ENCODE measurements around the gene LAYN. TPM values are rescaled to one million over a fixed set of nuclear protein-coding genes. Genes with fewer than 3 reads are reported as not detected.
A peak's percentile ranks its signal among the peaks of the same experiment; 100 is the strongest.

LAYN gene
- total RNA-seq, 1 donor from 2014 or later, result 5.3 TPM

DNA sequence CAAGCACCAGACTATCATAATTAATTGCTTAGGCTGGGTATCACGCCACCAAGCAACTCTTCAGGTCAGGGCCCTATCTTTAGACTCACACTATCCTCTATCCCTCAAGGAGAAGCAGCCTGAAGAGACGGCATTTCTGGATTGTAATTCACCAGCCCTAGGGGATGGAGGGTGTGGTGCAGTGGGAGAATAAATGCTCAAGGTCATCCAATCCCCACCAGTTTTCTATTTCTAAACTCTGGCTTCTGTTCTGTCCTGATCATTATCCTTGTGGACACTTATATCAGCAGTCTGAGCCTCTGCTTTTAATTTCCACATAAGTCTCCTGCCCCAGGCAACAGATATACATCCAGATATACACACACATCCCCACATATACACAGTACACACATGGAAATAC, 48.6 kb downstream of the LAYN start:
- H3K4me3 ChIP-seq (ENCODE audit: low read depth, low read length), result no peak overlapping the region
- H3K27me3 ChIP-seq (ENCODE audit: control insufficient read depth, insufficient read depth, low read length), result no peaks in the 10 kb centered on the region
- DNase-seq (ENCODE audit: low read depth), result no peak
- FAIRE-seq, result no peak
- no peaks in the 10 kb centered on the region for H3K36me3 ChIP-seq (ENCODE audit: control insufficient read depth, insufficient read depth, low read length)
- TF ChIP-seq, protein P1, sequence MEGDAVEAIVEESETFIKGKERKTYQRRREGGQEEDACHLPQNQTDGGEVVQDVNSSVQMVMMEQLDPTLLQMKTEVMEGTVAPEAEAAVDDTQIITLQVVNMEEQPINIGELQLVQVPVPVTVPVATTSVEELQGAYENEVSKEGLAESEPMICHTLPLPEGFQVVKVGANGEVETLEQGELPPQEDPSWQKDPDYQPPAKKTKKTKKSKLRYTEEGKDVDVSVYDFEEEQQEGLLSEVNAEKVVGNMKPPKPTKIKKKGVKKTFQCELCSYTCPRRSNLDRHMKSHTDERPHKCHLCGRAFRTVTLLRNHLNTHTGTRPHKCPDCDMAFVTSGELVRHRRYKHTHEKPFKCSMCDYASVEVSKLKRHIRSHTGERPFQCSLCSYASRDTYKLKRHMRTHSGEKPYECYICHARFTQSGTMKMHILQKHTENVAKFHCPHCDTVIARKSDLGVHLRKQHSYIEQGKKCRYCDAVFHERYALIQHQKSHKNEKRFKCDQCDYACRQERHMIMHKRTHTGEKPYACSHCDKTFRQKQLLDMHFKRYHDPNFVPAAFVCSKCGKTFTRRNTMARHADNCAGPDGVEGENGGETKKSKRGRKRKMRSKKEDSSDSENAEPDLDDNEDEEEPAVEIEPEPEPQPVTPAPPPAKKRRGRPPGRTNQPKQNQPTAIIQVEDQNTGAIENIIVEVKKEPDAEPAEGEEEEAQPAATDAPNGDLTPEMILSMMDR (IDR thresholded peaks at IDR 0.05; ENCODE audit: insufficient read depth, low read length, severe bottlenecking), result no peak

DNA sequence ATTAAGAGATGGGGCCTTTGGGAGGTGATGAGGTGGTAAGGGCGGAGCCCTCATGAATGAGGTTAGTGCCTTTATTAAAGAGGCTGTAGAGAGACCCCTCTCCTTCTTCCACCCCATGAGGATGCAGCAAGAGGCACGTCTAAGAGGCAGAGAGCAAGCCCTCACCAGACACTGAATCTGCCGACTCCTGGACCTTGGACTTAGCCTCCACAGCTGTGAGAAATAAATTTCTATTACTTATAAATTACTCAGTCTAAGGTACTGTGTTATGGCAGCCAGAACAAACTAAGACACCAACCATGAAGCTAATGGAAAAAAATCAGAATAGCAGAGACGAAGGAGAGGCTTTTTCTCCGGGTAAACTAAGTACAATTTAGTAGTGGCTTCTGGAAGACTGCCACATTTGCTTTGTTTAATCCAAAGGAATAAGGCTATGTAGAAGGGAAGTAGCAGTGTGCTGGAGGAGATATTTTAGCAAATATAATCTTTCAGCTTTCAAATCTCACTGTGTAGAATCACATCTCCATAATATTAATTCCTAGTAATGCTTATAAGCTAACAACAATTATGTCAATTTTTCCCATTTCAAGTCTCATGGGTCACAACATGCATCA, 49.5 kb downstream of the LAYN start:
- no peak for FAIRE-seq
- Histone ChIP-seq H3K4me3 (ENCODE audit: low read depth, low read length) (no peak overlapping the region), H3K27me3 (ENCODE audit: control insufficient read depth, insufficient read depth, low read length) (no peaks in the 10 kb centered on the region), H3K36me3 (ENCODE audit: control insufficient read depth, insufficient read depth, low read length) (no peaks in the 10 kb centered on the region)
- DNase-seq (ENCODE audit: low read depth), result no peak
- TF ChIP-seq, protein P1 (IDR thresholded peaks at IDR 0.05; ENCODE audit: insufficient read depth, low read length, severe bottlenecking), result no peak

DNA sequence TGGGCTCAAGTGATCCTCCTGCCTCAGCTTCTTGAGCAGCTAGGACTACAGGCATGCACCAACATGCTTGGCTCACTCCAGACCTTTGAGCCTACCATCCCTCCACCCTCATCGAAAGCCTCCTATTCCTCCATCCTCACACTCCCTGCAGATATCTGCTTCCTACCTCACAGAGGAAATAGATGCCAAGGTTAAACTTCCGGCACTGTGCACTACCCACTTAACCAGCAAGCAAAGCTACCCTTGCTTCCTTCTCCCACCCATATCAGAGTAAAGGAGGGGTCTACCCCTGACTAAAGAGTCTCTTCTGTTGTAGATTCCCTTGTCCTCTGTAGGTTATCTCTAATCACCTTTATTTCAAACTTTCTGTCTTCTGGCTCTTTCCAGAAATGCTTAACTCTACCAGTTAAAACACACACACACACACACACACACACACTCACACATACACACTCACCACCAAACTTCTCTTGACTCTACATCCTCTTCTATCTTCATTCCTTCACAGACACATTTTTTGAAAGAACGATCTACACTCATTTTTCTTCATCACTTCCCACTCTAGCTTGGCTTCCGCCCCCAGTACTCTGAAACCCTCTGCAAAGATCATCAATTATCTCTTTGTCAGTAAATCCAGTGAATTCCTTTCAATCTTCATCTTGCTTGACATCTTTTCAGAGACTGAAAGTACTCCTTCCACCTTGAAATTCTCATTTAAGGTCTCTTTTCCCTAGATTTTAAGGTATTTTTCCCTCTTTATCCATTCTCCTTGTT, 50.9 kb downstream of the LAYN start:
- DNase-seq (ENCODE audit: low read depth) (peak; percentile 6), FAIRE-seq (no peak)
- TF ChIP-seq, protein P1 (IDR thresholded peaks at IDR 0.05; ENCODE audit: insufficient read depth, low read length, severe bottlenecking), result no peak
- no peaks in the 10 kb centered on the region for H3K27me3 ChIP-seq (ENCODE audit: control insufficient read depth, insufficient read depth, low read length)
- H3K36me3 ChIP-seq (ENCODE audit: control insufficient read depth, insufficient read depth, low read length), result no peaks in the 10 kb centered on the region
- H3K4me3 ChIP-seq (ENCODE audit: low read depth, low read length), result no peak overlapping the region

DNA sequence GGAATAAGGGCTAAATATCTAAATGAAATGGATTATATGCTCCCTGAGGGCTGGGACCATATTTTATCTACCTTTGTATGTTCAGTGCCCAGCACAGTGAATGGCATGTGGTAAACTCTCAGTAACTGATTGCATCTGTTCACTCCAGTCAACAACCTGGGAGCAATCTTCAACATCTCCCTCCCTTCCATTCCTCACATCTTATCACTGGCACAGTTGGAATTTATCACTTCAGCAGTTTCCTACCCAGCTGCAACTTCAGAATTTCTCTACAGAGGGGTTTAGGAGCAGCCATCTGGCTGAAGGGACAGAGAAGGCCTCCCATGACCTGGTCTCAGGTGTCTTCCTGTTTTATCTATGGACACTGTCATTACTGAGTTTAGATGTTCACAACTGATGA, 52.0 kb downstream of the LAYN start:
- no peak for FAIRE-seq
- no peak for DNase-seq (ENCODE audit: low read depth)
- Histone ChIP-seq H3K36me3 (ENCODE audit: control insufficient read depth, insufficient read depth, low read length) (no peaks in the 10 kb centered on the region), H3K4me3 (ENCODE audit: low read depth, low read length) (no peak overlapping the region), H3K27me3 (ENCODE audit: control insufficient read depth, insufficient read depth, low read length) (no peaks in the 10 kb centered on the region)
- TF ChIP-seq, protein P1 (IDR thresholded peaks at IDR 0.05; ENCODE audit: insufficient read depth, low read length, severe bottlenecking), result no peak

DNA sequence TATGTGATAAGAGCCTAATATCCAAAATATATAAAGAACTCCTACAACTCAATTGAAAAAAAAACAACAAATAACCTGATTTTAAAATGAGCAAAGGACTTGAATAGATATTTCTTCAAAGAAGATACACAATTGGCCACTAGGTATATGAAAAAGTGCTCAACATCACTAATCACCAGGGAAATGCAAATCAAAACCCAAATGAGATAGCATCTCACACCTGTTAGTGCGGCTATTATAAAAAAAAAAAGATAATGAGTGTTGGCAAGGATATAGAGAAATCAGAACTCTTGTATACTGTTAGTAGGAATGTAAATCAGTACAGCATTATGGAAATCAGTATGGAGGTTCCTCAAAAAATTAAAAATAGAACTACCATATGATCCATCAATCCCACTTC, 55.8 kb downstream of the LAYN start:
- Histone ChIP-seq H3K4me3 (ENCODE audit: low read depth, low read length) (no peak overlapping the region), H3K36me3 (ENCODE audit: control insufficient read depth, insufficient read depth, low read length) (no peaks in the 10 kb centered on the region), H3K27me3 (ENCODE audit: control insufficient read depth, insufficient read depth, low read length) (no peaks in the 10 kb centered on the region)
- TF ChIP-seq, protein P1 (IDR thresholded peaks at IDR 0.05; ENCODE audit: insufficient read depth, low read length, severe bottlenecking), result no peak
- FAIRE-seq (no peak), DNase-seq (ENCODE audit: low read depth) (no peak)

All from bronchial epithelial cell (primary cell).